ENCODE results near the gene ACTA2. TPM values are rescaled to one million over a fixed set of nuclear protein-coding genes. Genes with fewer than 3 reads are reported as not detected.

Gene ACTA2
- total RNA-seq, 2 experiments from 2014 or later, result 28.2 to 34.5 TPM

GRCh38 chr10:88889559-88890337 lies 62.8 kb downstream of the ACTA2 start:
- Mint-ChIP-seq H3K4me3 (no peak overlapping the region), H3K4me1 (peaks cover 64% of the 10 kb centered on the region), H3K27ac (no peak overlapping the region), H3K36me3 (peaks cover 33% of the 10 kb centered on the region), H3K9me3 (ENCODE audit: low read depth) (no peaks in the 10 kb centered on the region), H3K27me3 (no peaks in the 10 kb centered on the region)
- DNase-seq (no peak), ATAC-seq (no peak)
- CTCF ChIA-PET, result interaction anchor here (1.2 kb wide), 1 partner anchor 54 kb away, joined by 8 read pairs; no protein-coding TSS in a partner anchor

GRCh38 chr10:88888810-88889445 lies 63.6 kb downstream of the ACTA2 start:
- DNase-seq (no peak), ATAC-seq (no peak)
- no peak overlapping the region for H3K27ac Mint-ChIP-seq
- no peaks in the 10 kb centered on the region for H3K27me3 Mint-ChIP-seq
- peaks cover 68% of the 10 kb centered on the region for H3K4me1 Mint-ChIP-seq
- no peaks in the 10 kb centered on the region for H3K9me3 Mint-ChIP-seq (ENCODE audit: low read depth)
- CTCF ChIA-PET, result interaction anchor here (0.7 to 1.7 kb wide), 3 partner anchors 8 to 13 kb away, joined by 3 to 4 read pairs (median 3); partner anchors contain the start of gene STAMBPL1
- no peak overlapping the region for H3K4me3 Mint-ChIP-seq
- peaks cover 30% of the 10 kb centered on the region for H3K36me3 Mint-ChIP-seq

- no peaks in the 10 kb centered on the region for H3K27me3 Mint-ChIP-seq
- peak overlapping the region; percentile 4 for H3K4me3 Mint-ChIP-seq
- CTCF ChIA-PET, result interaction anchor here (1.1 to 2.3 kb wide), 7 partner anchors 9 to 63 kb away, joined by 3 to 11 read pairs (median 4); no protein-coding TSS in a partner anchor
- ATAC-seq (peak; percentile 70), DNase-seq (peak; percentile 52)
- H3K9me3 Mint-ChIP-seq (ENCODE audit: low read depth), result no peaks in the 10 kb centered on the region
- H3K27ac Mint-ChIP-seq, result no peak overlapping the region
- peaks cover 77% of the 10 kb centered on the region for H3K4me1 Mint-ChIP-seq
- H3K36me3 Mint-ChIP-seq, result peaks cover 45% of the 10 kb centered on the region
Observed at GRCh38 chr10:88886557-88886956, 66.0 kb downstream of the ACTA2 start.

Other genes with a start within 250 kb of the ACTA2 start
- gene LIPK, start 246.5 kb downstream of the ACTA2 start, total RNA-seq, result not detected
- gene LIPN, start 192.8 kb downstream of the ACTA2 start, total RNA-seq, result not detected
- gene LIPM, start 150.0 kb downstream of the ACTA2 start, total RNA-seq, result not detected
- under 1 TPM in 1 of 2 experiments, not detected in 1; 0.37 TPM for gene ANKRD22, start 100.9 kb downstream of the ACTA2 start, total RNA-seq
- 10 to 100 TPM; 29.2 to 53.0 TPM for gene STAMBPL1, start 72.5 kb downstream of the ACTA2 start, total RNA-seq
- 10 to 100 TPM; 73.7 to 75.4 TPM for gene FAS, start 38.0 kb upstream of the ACTA2 start, total RNA-seq

Data from activated CD8-positive, alpha-beta memory T cell treated with anti-CD3 and anti-CD28 coated beads, Interleukin-2, amount 10 ng/mL, durations not matched to agents 7 days and 5 days (primary cell).